Heart right ventricle (tissue), 16 donors: ENCODE measurements around the gene ISX. TPM values are rescaled to one million over a fixed set of nuclear protein-coding genes. Genes with fewer than 3 reads are reported as not detected.

Experiments
- ATAC-seq, 8 donors: fragments of 200-7000 bp; cut with Tn5 transposase; one replicate each; pipeline ENCODE4 v1.9.1; 2020; ENCODE audit warnings: mild to moderate bottlenecking in 8 of 8, moderate library complexity in 8 of 8, moderate number of reproducible peaks in 1 of 8
- DNase-seq, 2 donors: peaks; one replicate each; pipeline ENCODE4 v3.0.0-alpha.2; 2020
- H3K27ac ChIP-seq, 10 donors: fragments of 200-600 bp; sonication (generic) in 2 of 10; one replicate each; pipeline versions ENCODE4 v1.5.0 to v1.8.0; 2020 to 2022; ENCODE audit warnings: mild to moderate bottlenecking in 3 of 10
- H3K27me3 ChIP-seq, 7 donors: fragments of 200-600 bp; one replicate each; pipeline ENCODE4 v1.8.0; 2021 to 2022; ENCODE audit warnings: mild to moderate bottlenecking in 2 of 7
- H3K36me3 ChIP-seq, 9 donors: fragments of 200-600 bp; sonication (generic) in 1 of 9; one replicate each; pipeline versions ENCODE4 v1.5.0 to v1.8.0; 2020 to 2022; ENCODE audit warnings: mild to moderate bottlenecking in 2 of 9
- H3K4me1 ChIP-seq, 9 donors: fragments of 200-600 bp; sonication (generic) in 1 of 9; one replicate each; pipeline versions ENCODE4 v1.5.0 to v1.8.0; 2020 to 2022; ENCODE audit warnings: mild to moderate bottlenecking in 4 of 9
- H3K4me3 ChIP-seq, 10 donors: fragments of 200-600 bp; sonication (generic) in 2 of 10; one replicate each; pipeline versions ENCODE4 v1.5.0 to v1.8.0; 2020 to 2022; ENCODE audit warnings: mild to moderate bottlenecking in 7 of 10, moderate library complexity in 2 of 10
- H3K9me3 ChIP-seq, 11 donors: fragments of 200-600 bp in 10 of 11; sonication (generic) in 2 of 11; one replicate each; pipeline versions ENCODE4 v1.5.0 to v1.8.0; 2013 to 2022; ENCODE audit warnings: mild to moderate bottlenecking in 2 of 11, control low read depth in 1 of 11, moderate library complexity in 1 of 11
- CTCF ChIP-seq, 9 donors: fragments of 200-600 bp; sonication (generic) in 2 of 9; IDR thresholded peaks; one replicate each; pipeline versions ENCODE4 v1.5.0 to v1.8.0; 2021 to 2022; ENCODE audit warnings: antibody characterized with exemption in 9 of 9, mild to moderate bottlenecking in 5 of 9, moderate library complexity in 1 of 9
- WGBS, 2 donors: extraction: QIAGEN DNeasy Blood & Tissue Kit; methylation state at CpG; one replicate each; pipeline ENCODE4 v1.1.7; 2013; ENCODE audit warnings: inconsistent platforms in 1 of 2; 5-methylcytosine and 5-hydroxymethylcytosine counted together
- intact Hi-C, 10 donors: fragments of 100-400 bp; cut with DNase I; formaldehyde crosslinking; loops; one replicate each; pipeline versions ENCODE4 v1.11.1 to v1.14.2; 2022
- polyA plus RNA-seq, 2 donors: library from polyadenylated mRNA; stranded (reverse); fragments of 200-250 nt; gene quantifications; one replicate each; pipeline ENCODE4 v1.2.3, GENCODE V29; 2013
- total RNA-seq, 10 donors: library from RNA; stranded (reverse); fragmentation: NEBNext Ultra II Directional in 3 of 10; extraction: Animal tissue kit (Norgen Biotek cat#: 25700) in 3 of 10; gene quantifications; one replicate each; pipeline versions ENCODE4 v1.2.1 to v1.2.4, GENCODE V29; 2021 to 2023
- donor health status: Arrhythmogenic right ventricular cardiomyopathy.
- donor health status: ischemic (EF 13 %, LVEDD 7.1; RV severe dilation, severe dysfunction).
- donor health status: healthy with polysubstance abuse.
- donor health status: DM: no; HTN: yes; CAD: no.
- donor health status: DM: no; HTN: no; CAD: no.
- donor health status: ischemic (EF 25% LVEDD 6.9; RV normal size, moderate dysfunction).
- donor health status: ischemic (EF 25% LVEDD 5.7; RV mildly dilated, moderate dysfunction).
- donor health status: healthy.
- donor health status: DM: yes; HTN: yes; CAD: no.
- donor health status: Ischemic cardiomyopathy.
- donor health status: ischemic (EF 35%, LVEDD 5.7; RV mildly dilated, moderate dysfunction).
- donor health status: nonischemic (EF 11% LVEDD 7.7; RV severe dilation, severe dysfunction).
- donor health status: DM: yes; HTN: yes; CAD: no.
- donor health status: PGD.
- donor health status: ischemic (EF 29% LVEDD 5.4; RV normal size, mild dysfunction).
- donor health status: nonischemic (EF 23%, LVEDD 6.1; RV moderate dilation, normal function).

Gene ISX
- total and polyA plus RNA-seq, 12 donors: not detected

- Histone ChIP-seq H3K36me3 (no peaks in the 10 kb centered on the region), H3K9me3 (no peaks in the 10 kb centered on the region), H3K4me1 (no peaks in the 10 kb centered on the region), H3K27me3 (peaks cover 0 to 15% (median 4%) of the 10 kb centered on the region in 7 donors), H3K4me3 (no peak overlapping the region), H3K27ac (no peak overlapping the region)
- 73 to 77% methylated on average over 4 of the region's 4 CpGs for WGBS, 2 donors
- intact Hi-C loops: no loop called here
- no peak for ATAC-seq
- TF ChIP-seq CTCF (IDR thresholded peaks at IDR 0.05): no peak
- DNase-seq: no peak
Measured at GRCh38 chr22:35074583-35074982, 8.6 kb downstream of the ISX start.

GRCh38 chr22:35076630-35077029 is 10.7 kb downstream of the ISX start:
- Histone ChIP-seq H3K9me3 (no peaks in the 10 kb centered on the region), H3K36me3 (no peaks in the 10 kb centered on the region), H3K4me3 (no peak overlapping the region), H3K4me1 (no peaks in the 10 kb centered on the region), H3K27ac (no peak overlapping the region), H3K27me3 (peaks cover 0 to 17% (median 4%) of the 10 kb centered on the region in 7 donors)
- DNase-seq (no peak), ATAC-seq (no peak)
- TF ChIP-seq CTCF (IDR thresholded peaks at IDR 0.05): no peak
- 75 to 87% methylated on average over 6 of the region's 6 CpGs for WGBS, 2 donors
- intact Hi-C loops: no loop called here

- no peaks in the 10 kb centered on the region for H3K4me1 ChIP-seq
- 70 to 74% methylated on average over 3 of the region's 3 CpGs for WGBS, 2 donors
- intact Hi-C loops: no loop called here
- no peaks in the 10 kb centered on the region for H3K36me3 ChIP-seq
- ATAC-seq (no peak), DNase-seq (no peak)
- H3K9me3 ChIP-seq: peaks cover 0 to 11% (median 0%) of the 10 kb centered on the region in 11 donors
- no peak overlapping the region for H3K27ac ChIP-seq
- H3K4me3 ChIP-seq: no peak overlapping the region
- H3K27me3 ChIP-seq: peaks cover 0 to 26% (median 8%) of the 10 kb centered on the region in 7 donors
- no peak for TF ChIP-seq CTCF (IDR thresholded peaks at IDR 0.05)
Measured at GRCh38 chr22:35085621-35086020, 19.7 kb downstream of the ISX start.

- H3K4me1 ChIP-seq: no peaks in the 10 kb centered on the region
- intact Hi-C loops: no loop called here
- no peak overlapping the region for H3K4me3 ChIP-seq
- no peaks in the 10 kb centered on the region for H3K36me3 ChIP-seq
- WGBS, 2 donors: 97 to 100% methylated on average over 1 of the region's 1 CpG
- DNase-seq (no peak), ATAC-seq (no peak)
- TF ChIP-seq CTCF (IDR thresholded peaks at IDR 0.05): no peak
- H3K9me3 ChIP-seq: peaks cover 0 to 11% (median 0%) of the 10 kb centered on the region in 11 donors
- peaks cover 0 to 28% (median 8%) of the 10 kb centered on the region in 7 donors for H3K27me3 ChIP-seq
- no peak overlapping the region for H3K27ac ChIP-seq
Measured at GRCh38 chr22:35089139-35089538, 23.2 kb downstream of the ISX start.
